CD4-positive, CD25-positive, alpha-beta regulatory T cell (primary cell): ENCODE measurements around the gene CYP46A1. TPM values are rescaled to one million over a fixed set of nuclear protein-coding genes. Genes with fewer than 3 reads are reported as not detected.
"Not testable (repeated sequence)": the region's sequence is repeated elsewhere in the genome, so short reads cannot be mapped to it uniquely, and the experiment has no call there.

Experiments used
- ATAC-seq, 2 donors: fragments of 150-1000 bp; cut with Tn5 transposase; one replicate each; pipeline ENCODE4 v1.10.0; 2021; ENCODE audit warnings: low read depth in 2 of 2, moderate number of reproducible peaks in 2 of 2, moderate library complexity in 1 of 2
- DNase-seq, 3 donors: peaks; one replicate each; pipeline versions ENCODE4 v3.0.0 to v3.0.0-alpha.2; 2012 to 2022; ENCODE audit warnings: mixed read lengths in 1 of 3
- H3K27ac ChIP-seq: one replicate; pipeline ENCODE4 v1.7.0; 2013; ENCODE audit warnings: mild to moderate bottlenecking, low read length; ENCODE audit not compliant: insufficient read depth, poor library complexity, severe bottlenecking
- H3K27me3 ChIP-seq: one replicate; pipeline ENCODE4 v1.7.0; 2013; ENCODE audit warnings: low read length; ENCODE audit not compliant: control insufficient read depth, insufficient read depth
- H3K36me3 ChIP-seq: one replicate; pipeline ENCODE4 v1.7.0; 2013; ENCODE audit warnings: mild to moderate bottlenecking, low read length, moderate library complexity; ENCODE audit not compliant: control insufficient read depth, insufficient read depth
- H3K4me1 ChIP-seq: 2 replicates; pipeline ENCODE4 v1.7.0; 2013; ENCODE audit warnings: mild to moderate bottlenecking, low read length; ENCODE audit not compliant: insufficient read depth, control insufficient read depth, poor library complexity, severe bottlenecking
- H3K4me3 ChIP-seq: one replicate; pipeline ENCODE4 v1.7.0; 2013; ENCODE audit warnings: low read depth, mild to moderate bottlenecking, low read length, moderate library complexity
- H3K9me3 ChIP-seq, 2 experiments: 1 replicate in 1 of 2; 2 replicates in 1 of 2; pipeline ENCODE4 v1.7.0; 2013; ENCODE audit warnings: low read length in 2 of 2, mild to moderate bottlenecking in 1 of 2, moderate library complexity in 1 of 2; ENCODE audit not compliant: control insufficient read depth in 2 of 2
- H3K27ac Mint-ChIP-seq, 3 donors: one replicate each; pipeline ENCODE4 v1.8.0; 2020 to 2022; ENCODE audit warnings: mild to moderate bottlenecking in 3 of 3, mixed read lengths in 3 of 3, moderate library complexity in 2 of 3
- H3K27me3 Mint-ChIP-seq: one replicate; pipeline ENCODE4 v1.8.0; 2022; ENCODE audit warnings: mild to moderate bottlenecking, mixed read lengths
- H3K36me3 Mint-ChIP-seq: one replicate; pipeline ENCODE4 v1.8.0; 2020; ENCODE audit warnings: mixed read lengths
- H3K4me1 Mint-ChIP-seq, 4 donors: one replicate each; pipeline ENCODE4 v1.8.0; 2020 to 2022; ENCODE audit warnings: mixed read lengths in 4 of 4, mild to moderate bottlenecking in 1 of 4
- H3K4me3 Mint-ChIP-seq, 4 donors: one replicate each; pipeline ENCODE4 v1.8.0; 2020 to 2022; ENCODE audit warnings: mild to moderate bottlenecking in 4 of 4, mixed read lengths in 4 of 4, moderate library complexity in 3 of 4
- H3K9me3 Mint-ChIP-seq, 7 donors: one replicate each; pipeline ENCODE4 v1.8.0; 2020 to 2022; ENCODE audit warnings: mixed read lengths in 7 of 7, mild to moderate bottlenecking in 3 of 7, moderate library complexity in 2 of 7
- polyA plus RNA-seq, 4 donors: library from polyadenylated mRNA; unstranded; fragments of 300-500 nt; fragmentation: Illumina TruSeq; gene quantifications; one replicate each; pipeline ENCODE4 v1.2.3, GENCODE V29; 2021
- total RNA-seq: library from RNA; stranded (reverse); gene quantifications from one replicate; pipeline ENCODE4 v1.2.3, GENCODE V29; 2022

Gene CYP46A1
- total and polyA plus RNA-seq, 5 donors from 2014 or later, result not detected

- Histone ChIP-seq H3K36me3 (no peaks in the 10 kb centered on the region), H3K4me3 (no peak overlapping the region), H3K27me3 (no peaks in the 10 kb centered on the region), H3K4me1 (no peaks in the 10 kb centered on the region), H3K9me3 (no peaks in the 10 kb centered on the region), H3K27ac (no peak overlapping the region)
- Mint-ChIP-seq H3K4me1 (peaks cover 0 to 3% (median 0%) of the 10 kb centered on the region in 4 donors), H3K27me3 (peaks cover 22% of the 10 kb centered on the region), H3K4me3 (no peak overlapping the region), H3K27ac (no peak overlapping the region), H3K36me3 (no peaks in the 10 kb centered on the region), H3K9me3 (no peaks in the 10 kb centered on the region)
- DNase-seq (no peak), ATAC-seq (no peak)
Observed at GRCh38 chr14:99757331-99758070, 73.4 kb downstream of the CYP46A1 start.

- Histone ChIP-seq H3K36me3 (no peaks in the 10 kb centered on the region), H3K27me3 (no peaks in the 10 kb centered on the region), H3K9me3 (no peaks in the 10 kb centered on the region), H3K4me3 (no peak overlapping the region), H3K27ac (no peak overlapping the region), H3K4me1 (no peaks in the 10 kb centered on the region)
- H3K4me3 Mint-ChIP-seq, result no peak overlapping the region
- peaks cover 21% of the 10 kb centered on the region for H3K27me3 Mint-ChIP-seq
- DNase-seq (no peak), ATAC-seq (no peak)
- H3K9me3 Mint-ChIP-seq, result peaks cover 0 to 5% (median 0%) of the 10 kb centered on the region in 7 donors
- H3K27ac Mint-ChIP-seq, result no peak overlapping the region
- H3K4me1 Mint-ChIP-seq, result peaks cover 0 to 2% (median 0%) of the 10 kb centered on the region in 4 donors
- H3K36me3 Mint-ChIP-seq, result no peaks in the 10 kb centered on the region
Observed at GRCh38 chr14:99758121-99758821, 74.2 kb downstream of the CYP46A1 start.

- ATAC-seq (peak in 1 of 2 donors; percentile 8), DNase-seq (no peak)
- H3K4me1 ChIP-seq, result no peaks in the 10 kb centered on the region
- H3K4me3 Mint-ChIP-seq, result no peak overlapping the region
- H3K4me3 ChIP-seq, result no peak overlapping the region
- no peak overlapping the region for H3K27ac Mint-ChIP-seq
- H3K27me3 Mint-ChIP-seq, result peaks cover 13% of the 10 kb centered on the region
- H3K27me3 ChIP-seq, result no peaks in the 10 kb centered on the region
- H3K4me1 Mint-ChIP-seq, result no peaks in the 10 kb centered on the region
- H3K9me3 ChIP-seq, result no peaks in the 10 kb centered on the region
- no peaks in the 10 kb centered on the region for H3K36me3 Mint-ChIP-seq
- no peak overlapping the region for H3K27ac ChIP-seq
- peaks cover 0 to 5% (median 0%) of the 10 kb centered on the region in 7 donors for H3K9me3 Mint-ChIP-seq
- H3K36me3 ChIP-seq, result no peaks in the 10 kb centered on the region
Observed at GRCh38 chr14:99758872-99759545, 74.9 kb downstream of the CYP46A1 start.

- H3K4me1 Mint-ChIP-seq, result no peaks in the 10 kb centered on the region
- H3K4me3 ChIP-seq, result no peak overlapping the region
- no peak overlapping the region for H3K27ac ChIP-seq
- peaks cover 0 to 5% (median 0%) of the 10 kb centered on the region in 7 donors for H3K9me3 Mint-ChIP-seq
- H3K4me1 ChIP-seq, result no peaks in the 10 kb centered on the region
- no peaks in the 10 kb centered on the region for H3K36me3 ChIP-seq
- no peak overlapping the region for H3K4me3 Mint-ChIP-seq
- H3K9me3 ChIP-seq, result no peaks in the 10 kb centered on the region
- no peak for ATAC-seq
- no peaks in the 10 kb centered on the region for H3K27me3 ChIP-seq
- no peak for DNase-seq
- peaks cover 9% of the 10 kb centered on the region for H3K27me3 Mint-ChIP-seq
- H3K27ac Mint-ChIP-seq, result no peak overlapping the region
- no peaks in the 10 kb centered on the region for H3K36me3 Mint-ChIP-seq
Observed at GRCh38 chr14:99759546-99759925, 75.4 kb downstream of the CYP46A1 start.

GRCh38 chr14:99760817-99761216 lies 76.7 kb downstream of the CYP46A1 start:
- no peaks in the 10 kb centered on the region for H3K4me1 ChIP-seq
- peaks cover 0 to 5% (median 0%) of the 10 kb centered on the region in 7 donors for H3K9me3 Mint-ChIP-seq
- H3K4me3 ChIP-seq, result no peak overlapping the region
- peaks cover 8% of the 10 kb centered on the region for H3K27me3 Mint-ChIP-seq
- no peak overlapping the region for H3K27ac Mint-ChIP-seq
- ATAC-seq (no peak), DNase-seq (no peak)
- H3K27ac ChIP-seq, result no peak overlapping the region
- H3K9me3 ChIP-seq, result no peaks in the 10 kb centered on the region
- H3K4me3 Mint-ChIP-seq, result no peak overlapping the region
- no peaks in the 10 kb centered on the region for H3K4me1 Mint-ChIP-seq
- H3K36me3 ChIP-seq, result no peaks in the 10 kb centered on the region
- H3K27me3 ChIP-seq, result no peaks in the 10 kb centered on the region
- no peaks in the 10 kb centered on the region for H3K36me3 Mint-ChIP-seq

DNA sequence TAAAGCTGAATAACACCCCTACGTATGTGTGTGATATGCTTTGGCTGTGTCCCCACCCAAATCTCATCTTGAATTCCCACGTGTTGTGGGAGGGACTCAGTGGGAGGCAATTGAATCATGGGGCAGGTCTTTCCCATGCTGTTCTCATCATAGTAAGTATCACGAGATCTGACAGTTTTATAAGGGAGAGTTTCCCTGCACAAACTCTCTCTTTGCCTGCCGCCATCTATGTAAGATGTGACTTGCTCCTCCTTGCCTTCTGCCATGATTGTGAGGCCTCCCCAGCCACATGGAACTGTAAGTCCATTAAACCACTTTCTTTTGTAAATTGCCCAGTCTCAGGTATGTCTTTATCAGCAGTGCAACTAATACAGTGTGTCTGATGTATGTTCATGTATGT lies 78.8 kb downstream of the CYP46A1 start:
- not testable (repeated sequence) for H3K9me3 ChIP-seq, H3K9me3 Mint-ChIP-seq, H3K4me3 Mint-ChIP-seq, H3K4me1 ChIP-seq, H3K27ac ChIP-seq, H3K36me3 Mint-ChIP-seq, H3K27me3 Mint-ChIP-seq, H3K27ac Mint-ChIP-seq, H3K4me3 ChIP-seq, H3K36me3 ChIP-seq, H3K27me3 ChIP-seq, H3K4me1 Mint-ChIP-seq, ATAC-seq, DNase-seq

DNA sequence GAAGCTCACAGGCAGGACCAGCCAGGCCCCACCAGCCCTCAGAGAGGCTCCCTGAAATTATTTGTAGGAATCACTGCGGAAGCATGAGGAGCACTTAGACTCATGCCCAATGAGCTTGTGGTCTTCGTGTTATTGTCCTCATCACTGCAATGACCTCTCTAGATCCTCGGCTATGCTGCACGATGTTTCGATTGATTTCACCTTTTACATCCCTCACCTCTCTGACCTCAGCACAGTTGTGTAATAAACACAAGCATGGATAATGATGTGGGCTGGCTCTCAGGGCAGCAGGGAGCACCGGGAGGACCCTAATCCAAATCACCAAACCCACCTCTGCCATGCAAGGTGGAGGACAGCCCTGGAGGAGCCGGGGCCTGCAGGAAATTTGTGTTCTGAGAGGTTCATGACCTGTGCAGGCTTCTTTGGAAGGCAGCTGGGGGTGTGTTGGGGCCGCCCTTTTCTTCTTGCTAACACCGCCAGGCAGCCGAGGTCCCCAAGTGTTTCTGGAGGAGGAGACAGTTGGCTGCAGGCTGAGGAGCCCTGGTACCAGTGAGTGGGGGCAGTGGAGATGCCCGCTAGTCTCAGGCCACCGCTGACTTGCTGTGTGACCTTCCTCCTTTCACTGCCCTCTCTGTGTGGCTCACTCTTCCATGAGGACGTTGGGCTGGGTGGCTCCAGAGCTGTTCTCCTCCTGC lies 79.6 kb downstream of the CYP46A1 start:
- no peak overlapping the region for H3K27ac Mint-ChIP-seq

More for the DNA sequence above, 79.6 kb downstream of the CYP46A1 start:
- no peak overlapping the region for H3K4me3 ChIP-seq
- no peak for DNase-seq
- H3K27me3 Mint-ChIP-seq, result peaks cover 8% of the 10 kb centered on the region
- no peak for ATAC-seq
- H3K27ac ChIP-seq, result no peak overlapping the region
- no peaks in the 10 kb centered on the region for H3K36me3 ChIP-seq
- H3K9me3 ChIP-seq, result no peaks in the 10 kb centered on the region
- no peaks in the 10 kb centered on the region for H3K4me1 ChIP-seq
- H3K27me3 ChIP-seq, result no peaks in the 10 kb centered on the region
- peaks cover 0 to 5% (median 0%) of the 10 kb centered on the region in 7 donors for H3K9me3 Mint-ChIP-seq
- no peak overlapping the region for H3K4me3 Mint-ChIP-seq
- no peaks in the 10 kb centered on the region for H3K36me3 Mint-ChIP-seq
- no peaks in the 10 kb centered on the region for H3K4me1 Mint-ChIP-seq
